ENCODE results near the gene PTPRN2.

DNA sequence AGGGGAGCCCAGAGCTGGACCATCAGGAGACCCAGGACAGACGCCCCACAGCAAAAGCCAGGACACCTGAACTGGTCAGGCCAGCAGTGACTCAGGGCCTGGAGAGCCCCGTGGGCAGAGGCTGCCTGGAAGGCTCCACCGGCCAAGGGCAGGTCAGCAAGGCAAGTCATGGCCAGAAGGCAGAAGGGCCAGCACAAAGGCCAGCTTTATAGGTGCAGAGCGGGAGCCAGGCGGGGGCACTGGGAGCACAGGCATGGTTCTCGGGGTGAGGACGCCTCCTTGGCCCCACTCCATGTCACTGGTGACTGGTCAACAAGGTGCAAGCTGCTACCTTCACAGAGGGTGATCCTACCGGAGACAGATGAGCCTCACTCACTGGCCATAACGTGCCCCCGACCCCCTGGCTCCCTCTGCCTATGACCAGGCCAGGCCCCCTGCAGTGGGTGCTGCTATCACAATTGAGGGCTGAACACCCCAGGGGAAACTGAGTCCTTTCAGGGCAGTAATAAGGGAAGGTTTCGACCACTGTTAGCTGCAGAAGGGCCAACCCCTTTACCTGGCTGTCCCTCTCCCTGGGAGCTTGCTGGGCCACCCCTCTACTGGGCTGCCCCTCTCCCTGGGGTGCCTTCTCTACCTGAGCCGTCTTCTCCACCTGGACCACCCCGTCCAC lies 317.4 kb downstream of the PTPRN2 start:
- TF ChIP-seq, protein P1, sequence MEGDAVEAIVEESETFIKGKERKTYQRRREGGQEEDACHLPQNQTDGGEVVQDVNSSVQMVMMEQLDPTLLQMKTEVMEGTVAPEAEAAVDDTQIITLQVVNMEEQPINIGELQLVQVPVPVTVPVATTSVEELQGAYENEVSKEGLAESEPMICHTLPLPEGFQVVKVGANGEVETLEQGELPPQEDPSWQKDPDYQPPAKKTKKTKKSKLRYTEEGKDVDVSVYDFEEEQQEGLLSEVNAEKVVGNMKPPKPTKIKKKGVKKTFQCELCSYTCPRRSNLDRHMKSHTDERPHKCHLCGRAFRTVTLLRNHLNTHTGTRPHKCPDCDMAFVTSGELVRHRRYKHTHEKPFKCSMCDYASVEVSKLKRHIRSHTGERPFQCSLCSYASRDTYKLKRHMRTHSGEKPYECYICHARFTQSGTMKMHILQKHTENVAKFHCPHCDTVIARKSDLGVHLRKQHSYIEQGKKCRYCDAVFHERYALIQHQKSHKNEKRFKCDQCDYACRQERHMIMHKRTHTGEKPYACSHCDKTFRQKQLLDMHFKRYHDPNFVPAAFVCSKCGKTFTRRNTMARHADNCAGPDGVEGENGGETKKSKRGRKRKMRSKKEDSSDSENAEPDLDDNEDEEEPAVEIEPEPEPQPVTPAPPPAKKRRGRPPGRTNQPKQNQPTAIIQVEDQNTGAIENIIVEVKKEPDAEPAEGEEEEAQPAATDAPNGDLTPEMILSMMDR (IDR thresholded peaks at IDR 0.05; ENCODE audit: extremely low read depth in 1 of 2, insufficient read depth in 1 of 2, low read depth in 1 of 2, low read length in 2 of 2) = no peak
- TF ChIP-seq, protein P2, sequence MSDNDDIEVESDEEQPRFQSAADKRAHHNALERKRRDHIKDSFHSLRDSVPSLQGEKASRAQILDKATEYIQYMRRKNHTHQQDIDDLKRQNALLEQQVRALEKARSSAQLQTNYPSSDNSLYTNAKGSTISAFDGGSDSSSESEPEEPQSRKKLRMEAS (IDR thresholded peaks at IDR 0.05; ENCODE audit: insufficient read depth, insufficient read length) = no peak
- TF ChIP-seq POLR2A (IDR thresholded peaks at IDR 0.05; ENCODE audit: low read depth, low read length) = no peak
- no peak for TF ChIP-seq EZH2 (IDR thresholded peaks at IDR 0.05; ENCODE audit: borderline replicate concordance, low read depth, low read length, severe bottlenecking)
- no peak for TF ChIP-seq JUN (IDR thresholded peaks at IDR 0.05; ENCODE audit: borderline replicate concordance, insufficient read depth, insufficient read length, low read depth)
- no peak for TF ChIP-seq FOS (IDR thresholded peaks at IDR 0.05; ENCODE audit: borderline replicate concordance, insufficient read depth, low read length)
- no peak for TF ChIP-seq POLR2AphosphoS5 (IDR thresholded peaks at IDR 0.05; ENCODE audit: insufficient read depth, low read depth, low read length)
- no peak for TF ChIP-seq MYC (IDR thresholded peaks at IDR 0.05; ENCODE audit: low read depth, low read length)
- no peak for TF ChIP-seq GATA2 (IDR thresholded peaks at IDR 0.05; ENCODE audit: insufficient read depth, insufficient read length, low read depth, low read length)

Data from endothelial cell of umbilical vein (primary cell).